ENCODE results near the gene HNRNPAB. TPM values are rescaled to one million over a fixed set of nuclear protein-coding genes. Genes with fewer than 3 reads are reported as not detected.
A peak's percentile ranks its signal among the peaks of the same experiment; 100 is the strongest.
"Not testable (repeated sequence)": the region's sequence is repeated elsewhere in the genome, so short reads cannot be mapped to it uniquely, and the experiment has no call there.

Gene HNRNPAB
- total RNA-seq, 1 donor from 2014 or later = 85.6 TPM

- no peak for DNase-seq (ENCODE audit: missing footprints)
- no peak for ATAC-seq
- intact Hi-C loops (cut with DNase I) = no loop called here
Measured at GRCh38 chr5:178223196-178223773, 19.0 kb downstream of the HNRNPAB start.

- intact Hi-C loops (cut with DNase I) = loop anchor here (2.0 kb wide), 1 partner anchor 17 kb away; no protein-coding TSS in a partner anchor
- ATAC-seq (no peak), DNase-seq (ENCODE audit: missing footprints) (no peak)
Measured at GRCh38 chr5:178223828-178224335, 19.5 kb downstream of the HNRNPAB start.

DNA sequence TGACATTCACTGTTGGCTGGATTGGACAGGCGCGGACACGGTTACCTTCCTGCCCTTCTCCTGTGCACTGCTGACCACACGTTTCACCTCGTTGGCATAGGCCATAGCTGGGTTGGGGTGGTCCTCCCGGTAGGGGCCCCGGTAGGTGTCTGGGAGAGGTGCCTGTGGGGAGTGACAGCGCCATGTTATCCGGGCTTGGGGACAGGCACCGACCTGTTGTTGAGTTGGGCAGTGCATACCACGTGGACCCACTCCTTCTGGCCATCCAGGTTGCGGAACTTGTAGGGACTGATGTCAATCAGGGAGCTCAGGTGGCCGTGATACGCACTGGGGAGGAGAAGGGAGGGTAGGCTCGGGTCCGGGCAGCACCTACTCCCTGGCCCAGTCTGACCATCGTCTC, 20.1 kb downstream of the HNRNPAB start:
- intact Hi-C loops (cut with DNase I) = loop anchor here (2.0 kb wide), 1 partner anchor 18 kb away; no protein-coding TSS in a partner anchor
- DNase-seq (ENCODE audit: missing footprints) (no peak), ATAC-seq (no peak)

DNA sequence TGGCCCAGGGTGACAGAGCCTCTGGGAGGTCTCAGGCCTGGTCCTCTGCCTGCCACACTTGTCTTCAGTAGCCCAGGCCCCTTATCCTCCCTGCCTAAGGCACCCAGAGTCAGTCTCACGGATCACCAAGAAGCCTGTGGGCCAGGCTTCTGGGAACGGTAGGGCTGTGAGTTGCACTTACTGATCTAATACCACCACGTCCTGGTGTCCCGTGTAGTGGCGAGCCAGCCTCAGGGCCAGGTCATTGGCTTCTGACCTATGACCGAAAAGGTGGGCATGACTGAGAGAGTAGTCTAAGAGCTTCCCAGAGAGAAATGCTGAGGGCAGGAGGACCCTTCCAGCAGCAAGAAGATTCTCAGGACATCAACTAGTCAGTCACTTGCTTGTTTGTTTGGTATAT, 20.8 kb downstream of the HNRNPAB start:
- DNase-seq (ENCODE audit: missing footprints) (no peak), ATAC-seq (no peak)
- intact Hi-C loops (cut with DNase I) = loop anchor here (2.0 kb wide), 1 partner anchor 18 kb away; no protein-coding TSS in a partner anchor

DNA sequence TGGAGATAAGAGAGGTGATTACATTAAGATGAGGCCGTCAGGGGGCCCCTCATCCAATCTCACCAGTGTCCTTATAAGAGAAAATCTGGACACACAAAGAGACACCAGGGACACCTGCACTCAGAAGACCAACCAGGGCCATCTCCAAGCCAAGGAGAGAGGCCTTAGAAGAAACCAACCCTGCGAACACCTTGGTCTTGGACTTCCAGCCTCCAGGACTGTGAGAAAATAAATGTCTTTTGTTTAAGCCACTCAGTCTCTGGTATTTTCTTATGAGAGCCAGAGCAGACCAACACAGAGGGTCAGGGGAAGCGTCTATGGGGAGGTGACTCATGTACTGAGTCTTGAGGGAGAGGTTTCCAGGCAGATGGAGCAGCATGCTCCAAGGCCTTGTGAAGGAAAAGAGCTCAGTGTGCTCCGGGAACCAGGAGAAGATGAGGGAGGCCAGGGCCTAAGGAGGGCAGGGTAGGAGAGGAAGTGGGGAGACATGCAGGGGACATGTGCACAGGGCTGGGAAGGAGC, 22.9 kb downstream of the HNRNPAB start:
- ATAC-seq = no peak
- intact Hi-C loops (cut with DNase I) = no loop called here
- no peak for DNase-seq (ENCODE audit: missing footprints)

GRCh38 chr5:178227929-178228328, 23.6 kb downstream of the HNRNPAB start:
- no peak for ATAC-seq
- no peak for DNase-seq (ENCODE audit: missing footprints)
- intact Hi-C loops (cut with DNase I) = no loop called here

DNA sequence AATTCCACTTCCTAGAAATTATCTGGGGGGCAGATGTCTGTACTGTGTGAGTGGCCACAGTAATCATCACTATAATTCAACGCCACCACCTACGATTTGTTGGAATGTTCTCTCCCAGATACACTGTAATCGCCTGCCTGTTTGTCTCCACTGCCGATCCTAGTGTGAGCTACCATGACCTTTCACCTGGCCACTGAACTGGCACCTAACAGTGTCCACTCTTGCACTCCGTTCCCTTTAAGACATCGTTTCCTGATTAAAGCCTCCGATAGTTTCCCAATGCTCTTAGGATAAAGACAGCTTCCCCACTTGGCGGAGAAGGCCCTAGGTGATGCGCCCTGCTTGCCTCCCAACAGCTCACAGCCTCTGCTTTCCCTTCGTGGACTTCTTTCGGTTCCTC, 24.3 kb downstream of the HNRNPAB start:
- DNase-seq (ENCODE audit: missing footprints) = no peak
- intact Hi-C loops (cut with DNase I) = no loop called here
- ATAC-seq = no peak

- ATAC-seq; DNase-seq (ENCODE audit: missing footprints); intact Hi-C loops (cut with DNase I): not testable (repeated sequence)
Measured at GRCh38 chr5:178229111-178229510, 24.8 kb downstream of the HNRNPAB start.

GRCh38 chr5:178229861-178230260, 25.5 kb downstream of the HNRNPAB start:
- intact Hi-C loops (cut with DNase I) = no loop called here

DNA sequence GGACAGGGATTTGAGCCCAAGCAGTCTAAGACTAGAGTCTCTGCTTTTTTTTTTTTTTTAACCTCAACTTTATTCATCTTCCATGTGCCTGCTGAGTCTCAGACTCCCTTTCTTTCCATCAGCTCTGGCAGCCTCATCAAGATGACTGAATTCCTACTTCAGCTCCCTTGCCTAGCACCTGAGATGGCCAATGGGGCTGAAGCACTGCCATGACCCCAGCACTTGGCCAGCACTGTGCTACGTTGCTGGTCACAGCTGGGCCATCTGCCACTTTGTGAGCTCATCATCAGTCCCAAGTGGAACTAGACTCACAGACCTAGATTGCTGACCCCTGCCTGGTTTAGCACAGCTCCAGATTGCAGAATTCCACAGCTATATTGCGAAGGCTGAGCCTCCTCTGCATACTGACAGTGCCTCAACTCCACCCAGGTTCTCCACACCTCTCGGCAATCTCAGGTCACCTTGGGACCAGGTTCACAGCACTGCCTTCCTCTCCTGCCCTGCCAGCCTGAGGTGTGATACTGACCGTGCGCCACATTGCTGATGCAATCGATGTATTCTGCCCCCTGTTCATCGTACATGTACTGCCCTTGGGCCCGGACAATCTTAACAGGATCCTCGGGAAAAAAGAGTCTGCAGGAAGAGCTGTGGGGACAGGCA, 26.7 kb downstream of the HNRNPAB start:
- intact Hi-C loops (cut with DNase I) = no loop called here
- no peak for ATAC-seq

More at GRCh38 chr5:178229861-178230260, 25.5 kb downstream of the HNRNPAB start:
- ATAC-seq (no peak), DNase-seq (ENCODE audit: missing footprints) (no peak)

DNA sequence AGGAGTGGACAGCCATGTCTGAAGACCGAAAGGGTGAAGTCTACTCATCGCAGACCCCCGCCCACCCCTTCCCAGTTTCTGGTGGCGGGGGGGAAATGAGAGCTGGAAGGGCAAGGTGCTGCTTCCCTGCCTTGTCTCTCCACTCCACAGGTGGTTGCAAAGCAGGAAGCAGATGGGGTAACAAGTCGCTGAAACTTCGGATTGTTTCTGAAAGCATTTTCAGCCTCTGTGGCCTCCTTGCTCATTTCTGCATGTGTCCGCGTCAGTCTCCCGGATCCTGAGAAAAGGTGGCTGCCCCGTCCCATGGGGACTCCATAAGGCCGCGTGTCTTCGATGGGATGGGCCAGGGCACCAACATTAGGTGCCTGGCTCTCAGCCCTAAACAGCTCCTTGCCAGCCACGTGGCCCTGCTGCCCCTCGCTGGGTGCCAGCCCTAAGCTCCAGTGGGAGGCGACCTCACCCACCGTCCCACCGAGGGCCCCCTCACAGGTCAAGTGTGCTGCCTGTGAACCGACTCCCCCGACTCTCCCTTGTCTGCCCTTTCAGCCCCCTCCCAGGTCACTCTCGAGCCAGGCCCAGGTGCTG, 27.3 kb downstream of the HNRNPAB start:
- ATAC-seq = no peak
- intact Hi-C loops (cut with DNase I) = no loop called here
- DNase-seq (ENCODE audit: missing footprints) = no peak

More for the DNA sequence above, 26.7 kb downstream of the HNRNPAB start:
- DNase-seq (ENCODE audit: missing footprints) = no peak

- intact Hi-C loops (cut with DNase I) = no loop called here
- ATAC-seq (peak; percentile 75), DNase-seq (ENCODE audit: missing footprints) (peak; percentile 92)
Measured at GRCh38 chr5:178232124-178232919, 28.0 kb downstream of the HNRNPAB start, which contains the start of gene PHYKPL. TSS of gene PHYKPL (minus strand) at chr5:178232802. CDS start at chr5:178232550, 252 bp downstream.

GRCh38 chr5:178232920-178233429, 28.6 kb downstream of the HNRNPAB start:
- intact Hi-C loops (cut with DNase I) = no loop called here
- DNase-seq (ENCODE audit: missing footprints) (no peak), ATAC-seq (no peak)

- no peak for ATAC-seq
- DNase-seq (ENCODE audit: missing footprints) = no peak
- intact Hi-C loops (cut with DNase I) = no loop called here
Measured at GRCh38 chr5:178234121-178234749, 29.9 kb downstream of the HNRNPAB start.

DNA sequence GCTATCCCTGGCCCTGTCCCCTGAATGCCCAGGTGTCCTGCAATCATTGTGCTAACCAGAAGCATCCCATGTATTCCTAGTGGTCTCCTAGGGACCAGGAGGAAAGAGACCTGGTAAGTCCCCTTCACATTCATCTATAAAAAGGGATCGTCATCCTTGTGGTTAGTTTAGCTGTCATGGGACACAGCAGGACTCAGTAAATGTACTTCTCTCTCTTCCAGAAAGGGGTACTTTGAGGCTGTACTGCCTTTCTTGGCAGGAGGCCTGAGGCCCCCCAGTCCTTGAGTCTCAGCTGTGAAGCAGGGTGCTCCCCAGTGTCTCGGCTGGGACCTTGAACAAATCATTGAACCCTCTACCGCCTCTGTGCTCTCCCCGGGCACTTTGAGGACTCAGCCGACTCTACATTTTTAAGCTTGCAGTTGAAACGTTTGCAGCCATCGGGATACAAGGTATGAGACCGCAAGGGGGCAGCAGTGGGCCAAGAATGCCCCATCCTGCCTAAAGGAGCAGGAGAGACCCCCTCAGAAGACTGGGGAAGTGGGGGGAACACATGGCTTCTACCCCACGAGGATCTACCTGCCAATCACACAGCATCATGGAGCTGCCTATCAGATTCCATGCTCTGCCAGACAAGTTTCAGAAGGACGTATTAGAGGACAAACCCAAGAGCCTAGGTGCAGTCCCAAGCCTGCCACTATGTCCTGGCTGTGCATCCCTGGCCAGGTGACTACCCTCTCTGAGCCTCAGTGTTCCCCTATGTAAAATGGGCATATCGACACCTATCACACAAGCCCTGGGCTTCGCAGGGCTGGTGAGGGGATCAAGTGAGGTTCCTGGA, 30.6 kb downstream of the HNRNPAB start:
- DNase-seq (ENCODE audit: missing footprints) (peak; percentile 87), ATAC-seq (no peak)
- intact Hi-C loops (cut with DNase I) = no loop called here

DNA sequence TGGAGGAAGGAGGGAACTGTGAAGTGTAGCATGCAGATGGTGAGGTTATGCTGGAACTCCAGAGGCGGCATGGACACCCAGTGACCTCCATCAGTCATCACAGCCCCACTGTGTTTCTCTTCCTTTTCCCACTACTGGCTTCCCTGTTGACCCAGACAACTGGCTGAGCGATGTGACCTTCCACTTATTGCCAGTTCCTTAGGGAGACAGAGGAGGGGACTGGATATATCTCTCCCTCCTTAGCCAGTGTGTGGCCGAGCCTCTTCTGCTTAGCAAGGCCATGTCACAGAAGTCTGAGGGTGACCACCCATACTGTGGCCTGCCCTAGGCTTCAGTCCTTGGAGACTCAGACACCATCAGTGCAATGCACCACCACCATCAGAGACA, 31.2 kb downstream of the HNRNPAB start:
- intact Hi-C loops (cut with DNase I) = no loop called here
- no peak for DNase-seq (ENCODE audit: missing footprints)

GRCh38 chr5:178236126-178236525, 31.8 kb downstream of the HNRNPAB start:
- ATAC-seq = no peak
- intact Hi-C loops (cut with DNase I) = loop anchor here (2.0 kb wide), 1 partner anchor 355 kb away; the partner anchor contains the start of gene COL23A1
- no peak for DNase-seq (ENCODE audit: missing footprints)

More for the DNA sequence above, 31.2 kb downstream of the HNRNPAB start:
- ATAC-seq = no peak
